ENCODE measurements around the gene RETN. TPM values are rescaled to one million over a fixed set of nuclear protein-coding genes. Genes with fewer than 3 reads are reported as not detected.

The RETN gene
- total and polyA plus RNA-seq, 4 donors = 2.6 TPM; not detected in 3

DNA sequence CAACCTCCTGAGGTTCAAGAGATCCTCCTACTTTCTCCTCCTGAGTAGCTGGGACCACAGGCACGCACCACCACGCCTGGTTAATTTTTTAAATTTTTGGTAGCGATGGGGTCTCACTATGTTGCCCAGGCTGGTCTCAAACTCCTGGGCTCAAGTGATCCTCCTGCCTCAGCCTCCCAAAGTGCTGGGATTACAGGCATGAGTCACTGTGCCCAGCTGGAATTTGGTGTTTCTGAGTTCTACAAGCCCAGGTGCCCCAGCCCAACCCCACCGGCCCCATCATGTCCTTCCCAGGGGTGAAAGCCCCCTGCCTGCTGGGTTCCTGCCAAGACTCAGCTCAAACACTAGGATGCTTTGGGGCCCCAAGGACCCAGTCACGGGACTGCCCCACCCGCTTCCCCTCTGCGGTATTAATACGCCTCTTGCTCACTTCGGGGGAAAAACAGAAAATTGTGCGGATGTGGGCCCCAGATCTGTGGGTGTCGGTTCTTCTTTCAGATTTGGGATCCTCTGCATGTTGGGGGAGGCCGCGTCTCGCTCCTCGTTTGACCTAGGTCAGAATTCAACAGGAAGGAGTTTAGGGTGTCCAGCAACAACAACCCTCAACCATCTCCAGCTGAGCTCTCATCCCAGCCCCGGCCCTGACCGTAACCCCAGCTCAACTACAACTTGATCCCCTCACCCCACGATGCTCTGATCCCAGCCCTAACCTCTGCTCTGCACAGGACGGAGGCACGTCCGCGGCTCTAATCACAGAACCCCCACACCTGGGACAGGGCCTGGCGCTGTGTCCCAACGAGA is 36.7 kb downstream of the RETN start:
- 65 to 69% methylated on average over 24 of the region's 24 CpGs for WGBS, 2 donors
- no peaks in the 10 kb centered on the region for H3K36me3 ChIP-seq (ENCODE audit: control insufficient read depth in 1 of 2, insufficient read depth in 2 of 2, low read length in 1 of 2)
- no peaks in the 10 kb centered on the region for H3K4me1 ChIP-seq (ENCODE audit: control insufficient read depth in 1 of 2, insufficient read depth in 2 of 2, low read length in 2 of 2)
- H3K27me3 ChIP-seq (ENCODE audit: control insufficient read depth in 1 of 2, insufficient read depth in 2 of 2, low read length in 1 of 2) = no peaks in the 10 kb centered on the region
- no peak overlapping the region for H3K27ac ChIP-seq (ENCODE audit: low read depth in 1 of 2, low read length in 2 of 2)
- H3K4me3 ChIP-seq (ENCODE audit: low read length in 2 of 2) = no peak overlapping the region
- DNase-seq = peak in 1 of 2 donors; percentile 81
- intact Hi-C loops (cut with DNase I) = no loop called here
- H3K9me3 ChIP-seq (ENCODE audit: control insufficient read depth, low read length) = no peaks in the 10 kb centered on the region
- ATAC-seq (ENCODE audit: low FRiP score) = no peak

DNA sequence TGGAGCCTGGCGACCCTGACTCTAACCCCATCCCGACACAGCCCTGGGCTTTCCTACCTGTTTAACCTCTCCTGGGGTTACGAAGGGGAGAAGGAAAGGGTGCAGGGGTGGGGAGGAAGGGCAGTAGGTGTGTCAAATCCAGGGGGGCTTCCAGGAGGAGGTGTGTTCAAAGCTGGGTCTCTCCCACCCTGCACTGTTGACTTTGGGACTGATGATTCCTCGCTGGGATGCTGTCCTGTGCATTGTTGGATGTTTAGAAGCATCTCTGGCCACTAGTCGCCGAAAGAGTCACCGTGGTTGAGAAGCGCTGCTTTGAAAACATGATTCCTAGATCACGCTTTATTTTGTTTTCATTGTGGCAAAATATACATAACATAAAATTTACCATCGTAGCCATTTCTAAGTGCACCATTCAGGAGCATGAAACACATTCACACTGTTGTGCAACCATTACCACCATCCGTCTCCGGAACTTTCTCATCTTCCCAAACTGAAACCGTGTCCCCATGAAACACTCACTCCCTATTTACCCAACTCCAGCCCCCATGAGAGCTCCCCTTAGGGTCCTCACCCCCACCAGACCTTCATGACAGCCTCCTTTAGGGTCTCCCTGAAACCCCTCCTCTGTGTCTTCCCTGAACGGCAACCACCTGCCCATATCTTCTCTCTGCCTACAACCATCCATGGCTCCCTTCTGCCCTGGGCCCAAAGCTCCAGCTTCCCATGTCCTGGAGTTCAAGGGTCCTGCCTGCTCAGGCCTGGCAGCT is 37.5 kb downstream of the RETN start:
- H3K27me3 ChIP-seq (ENCODE audit: control insufficient read depth in 1 of 2, insufficient read depth in 2 of 2, low read length in 1 of 2) = no peaks in the 10 kb centered on the region
- no peak overlapping the region for H3K4me3 ChIP-seq (ENCODE audit: low read length in 2 of 2)

GRCh38 chr19:7706955-7707456 is 38.2 kb downstream of the RETN start:
- intact Hi-C loops (cut with DNase I) = no loop called here
- no peak overlapping the region for H3K27ac ChIP-seq (ENCODE audit: low read depth in 1 of 2, low read length in 2 of 2)

More for the DNA sequence above, 37.5 kb downstream of the RETN start:
- Histone ChIP-seq H3K9me3 (ENCODE audit: control insufficient read depth, low read length) (no peaks in the 10 kb centered on the region), H3K4me1 (ENCODE audit: control insufficient read depth in 1 of 2, insufficient read depth in 2 of 2, low read length in 2 of 2) (no peaks in the 10 kb centered on the region), H3K36me3 (ENCODE audit: control insufficient read depth in 1 of 2, insufficient read depth in 2 of 2, low read length in 1 of 2) (no peaks in the 10 kb centered on the region), H3K27ac (ENCODE audit: low read depth in 1 of 2, low read length in 2 of 2) (no peak overlapping the region)
- intact Hi-C loops (cut with DNase I) = no loop called here
- ATAC-seq (ENCODE audit: low FRiP score) = no peak
- DNase-seq = no peak
- 72 to 76% methylated on average over 14 of the region's 14 CpGs for WGBS, 2 donors

DNA sequence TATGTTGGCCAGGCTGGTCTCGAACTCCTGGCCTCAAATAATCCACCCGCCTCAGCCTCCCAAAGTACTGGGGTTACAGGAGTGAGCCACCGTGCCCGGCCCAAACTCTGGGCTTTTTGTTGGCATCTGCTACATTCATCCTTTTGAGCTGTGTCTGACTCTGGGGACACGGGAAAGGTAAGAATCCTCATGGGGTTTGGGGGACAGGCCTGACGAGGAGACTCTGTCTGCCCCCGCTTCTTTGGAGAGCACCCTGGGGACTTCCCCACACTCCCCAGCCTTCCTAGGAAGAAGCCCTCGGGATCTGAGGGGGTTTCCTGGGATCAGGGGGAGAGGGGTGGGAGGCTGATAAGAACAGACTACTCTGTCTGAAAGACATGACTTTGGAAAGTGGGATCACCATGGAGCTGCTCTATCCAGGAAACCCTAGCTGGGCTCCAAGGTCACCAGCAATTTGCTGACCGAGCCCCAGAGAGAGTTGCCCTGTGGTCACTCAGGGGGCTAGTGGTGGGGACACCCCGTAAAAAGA is 41.1 kb downstream of the RETN start:
- H3K27ac ChIP-seq (ENCODE audit: low read depth in 1 of 2, low read length in 2 of 2) = no peak overlapping the region
- DNase-seq (no peak), ATAC-seq (ENCODE audit: low FRiP score) (no peak)
- no peaks in the 10 kb centered on the region for H3K27me3 ChIP-seq (ENCODE audit: control insufficient read depth in 1 of 2, insufficient read depth in 2 of 2, low read length in 1 of 2)
- 71 to 72% methylated on average over 10 of the region's 10 CpGs for WGBS, 2 donors
- no peaks in the 10 kb centered on the region for H3K36me3 ChIP-seq (ENCODE audit: control insufficient read depth in 1 of 2, insufficient read depth in 2 of 2, low read length in 1 of 2)
- no peaks in the 10 kb centered on the region for H3K9me3 ChIP-seq (ENCODE audit: control insufficient read depth, low read length)
- H3K4me1 ChIP-seq (ENCODE audit: control insufficient read depth in 1 of 2, insufficient read depth in 2 of 2, low read length in 2 of 2) = no peaks in the 10 kb centered on the region
- no peak overlapping the region for H3K4me3 ChIP-seq (ENCODE audit: low read length in 2 of 2)
- intact Hi-C loops (cut with DNase I) = no loop called here

More at GRCh38 chr19:7706955-7707456, 38.2 kb downstream of the RETN start:
- Histone ChIP-seq H3K4me3 (ENCODE audit: low read length in 2 of 2) (no peak overlapping the region), H3K27me3 (ENCODE audit: control insufficient read depth in 1 of 2, insufficient read depth in 2 of 2, low read length in 1 of 2) (no peaks in the 10 kb centered on the region), H3K36me3 (ENCODE audit: control insufficient read depth in 1 of 2, insufficient read depth in 2 of 2, low read length in 1 of 2) (no peaks in the 10 kb centered on the region), H3K9me3 (ENCODE audit: control insufficient read depth, low read length) (no peaks in the 10 kb centered on the region), H3K4me1 (ENCODE audit: control insufficient read depth in 1 of 2, insufficient read depth in 2 of 2, low read length in 2 of 2) (no peaks in the 10 kb centered on the region)
- 51 to 64% methylated on average over 8 of the region's 8 CpGs for WGBS, 2 donors
- DNase-seq (no peak), ATAC-seq (ENCODE audit: low FRiP score) (no peak)

- no peak overlapping the region for H3K27ac ChIP-seq (ENCODE audit: low read depth in 1 of 2, low read length in 2 of 2)
- DNase-seq (no peak), ATAC-seq (ENCODE audit: low FRiP score) (no peak)
- no peaks in the 10 kb centered on the region for H3K4me1 ChIP-seq (ENCODE audit: control insufficient read depth in 1 of 2, insufficient read depth in 2 of 2, low read length in 2 of 2)
- H3K27me3 ChIP-seq (ENCODE audit: control insufficient read depth in 1 of 2, insufficient read depth in 2 of 2, low read length in 1 of 2) = no peaks in the 10 kb centered on the region
- WGBS, 2 donors = 77% methylated on average over 5 of the region's 5 CpGs
- H3K4me3 ChIP-seq (ENCODE audit: low read length in 2 of 2) = no peak overlapping the region
- intact Hi-C loops (cut with DNase I) = no loop called here
- H3K9me3 ChIP-seq (ENCODE audit: control insufficient read depth, low read length) = no peaks in the 10 kb centered on the region
- no peaks in the 10 kb centered on the region for H3K36me3 ChIP-seq (ENCODE audit: control insufficient read depth in 1 of 2, insufficient read depth in 2 of 2, low read length in 1 of 2)
Observed at GRCh38 chr19:7710616-7711015, 41.8 kb downstream of the RETN start.

- intact Hi-C loops (cut with DNase I) = no loop called here
- H3K9me3 ChIP-seq (ENCODE audit: control insufficient read depth, low read length) = peaks cover 3% of the 10 kb centered on the region
- H3K27me3 ChIP-seq (ENCODE audit: control insufficient read depth in 1 of 2, insufficient read depth in 2 of 2, low read length in 1 of 2) = no peaks in the 10 kb centered on the region
- no peak overlapping the region for H3K4me3 ChIP-seq (ENCODE audit: low read length in 2 of 2)
- no peak for ATAC-seq (ENCODE audit: low FRiP score)
- WGBS, 2 donors = 35 to 47% methylated on average over 1 of the region's 1 CpG
- no peak for DNase-seq
- H3K4me1 ChIP-seq (ENCODE audit: control insufficient read depth in 1 of 2, insufficient read depth in 2 of 2, low read length in 2 of 2) = no peaks in the 10 kb centered on the region
- H3K36me3 ChIP-seq (ENCODE audit: control insufficient read depth in 1 of 2, insufficient read depth in 2 of 2, low read length in 1 of 2) = no peaks in the 10 kb centered on the region
- H3K27ac ChIP-seq (ENCODE audit: low read depth in 1 of 2, low read length in 2 of 2) = no peak overlapping the region
Observed at GRCh38 chr19:7715671-7716070, 46.8 kb downstream of the RETN start.

- intact Hi-C loops (cut with DNase I) = no loop called here
- ATAC-seq (ENCODE audit: low FRiP score) = no peak
- 81 to 87% methylated on average over 1 of the region's 1 CpG for WGBS, 2 donors
Observed at GRCh38 chr19:7716762-7717161, 47.9 kb downstream of the RETN start.

DNA sequence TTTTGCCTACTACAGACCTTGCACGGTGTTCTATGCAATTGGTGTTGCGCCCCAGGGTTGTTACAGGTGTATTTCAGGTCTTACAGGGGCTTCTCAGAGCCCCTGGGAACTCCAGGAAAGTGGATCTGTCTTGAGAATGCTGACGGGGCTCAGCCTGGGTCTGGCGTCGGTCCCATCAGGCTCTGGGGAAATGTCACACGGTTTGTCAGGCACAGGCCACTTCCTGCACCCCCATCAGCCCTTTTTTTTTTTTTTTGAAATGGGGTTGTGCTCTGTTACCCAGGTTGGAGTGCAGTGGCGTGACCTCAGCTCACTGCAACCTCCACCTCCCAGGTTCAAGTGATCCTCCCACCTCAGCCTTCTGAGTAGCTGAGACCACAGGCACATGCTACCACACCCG is 49.8 kb downstream of the RETN start:
- DNase-seq = no peak
- no peak for ATAC-seq (ENCODE audit: low FRiP score)
- peaks cover 3% of the 10 kb centered on the region for H3K9me3 ChIP-seq (ENCODE audit: control insufficient read depth, low read length)
- no peaks in the 10 kb centered on the region for H3K4me1 ChIP-seq (ENCODE audit: control insufficient read depth in 1 of 2, insufficient read depth in 2 of 2, low read length in 2 of 2)
- H3K36me3 ChIP-seq (ENCODE audit: control insufficient read depth in 1 of 2, insufficient read depth in 2 of 2, low read length in 1 of 2) = no peaks in the 10 kb centered on the region
- no peaks in the 10 kb centered on the region for H3K27me3 ChIP-seq (ENCODE audit: control insufficient read depth in 1 of 2, insufficient read depth in 2 of 2, low read length in 1 of 2)
- intact Hi-C loops (cut with DNase I) = no loop called here
- WGBS, 2 donors = 42 to 54% methylated on average over 8 of the region's 8 CpGs
- H3K27ac ChIP-seq (ENCODE audit: low read depth in 1 of 2, low read length in 2 of 2) = no peak overlapping the region
- H3K4me3 ChIP-seq (ENCODE audit: low read length in 2 of 2) = no peak overlapping the region

More at GRCh38 chr19:7716762-7717161, 47.9 kb downstream of the RETN start:
- H3K27ac ChIP-seq (ENCODE audit: low read depth in 1 of 2, low read length in 2 of 2) = no peak overlapping the region
- H3K4me1 ChIP-seq (ENCODE audit: control insufficient read depth in 1 of 2, insufficient read depth in 2 of 2, low read length in 2 of 2) = no peaks in the 10 kb centered on the region
- H3K4me3 ChIP-seq (ENCODE audit: low read length in 2 of 2) = no peak overlapping the region
- DNase-seq = no peak
- no peaks in the 10 kb centered on the region for H3K27me3 ChIP-seq (ENCODE audit: control insufficient read depth in 1 of 2, insufficient read depth in 2 of 2, low read length in 1 of 2)
- H3K36me3 ChIP-seq (ENCODE audit: control insufficient read depth in 1 of 2, insufficient read depth in 2 of 2, low read length in 1 of 2) = no peaks in the 10 kb centered on the region
- H3K9me3 ChIP-seq (ENCODE audit: control insufficient read depth, low read length) = peaks cover 3% of the 10 kb centered on the region

Data from aorta (tissue), 5 donors.